ENCODE data around the gene NOTCH1.

The NOTCH1 gene

GRCh38 chr9:136572003-136572827 is 26.4 kb upstream of the NOTCH1 start:
- ATAC-seq = peak; percentile 48
- TF ChIP-seq TCF4 (CRISPR knock-in tag; IDR thresholded peaks at IDR 0.05; ENCODE audit: borderline replicate concordance) = no peak
- no peak for TF ChIP-seq TSHZ2 (CRISPR knock-in tag; IDR thresholded peaks at IDR 0.05)
- TF ChIP-seq ZFP3 (CRISPR knock-in tag; IDR thresholded peaks at IDR 0.05) = peak; percentile 85
- no peak for TF ChIP-seq CSDC2 (CRISPR knock-in tag; IDR thresholded peaks at IDR 0.05)
- TF ChIP-seq ISL1 (CRISPR knock-in tag; IDR thresholded peaks at IDR 0.05) = no peak
- TF ChIP-seq ZFP30 (CRISPR knock-in tag; IDR thresholded peaks at IDR 0.05) = no peak

- ATAC-seq = no peak
- TF ChIP-seq OSR1 (CRISPR knock-in tag; IDR thresholded peaks at IDR 0.05) (no peak), POU6F1 (CRISPR knock-in tag; IDR thresholded peaks at IDR 0.05; ENCODE audit: borderline replicate concordance, low read depth) (no peak), ZFP3 (CRISPR knock-in tag; IDR thresholded peaks at IDR 0.05) (no peak), TCF4 (CRISPR knock-in tag; IDR thresholded peaks at IDR 0.05; ENCODE audit: borderline replicate concordance) (no peak), ESRRG (CRISPR knock-in tag; IDR thresholded peaks at IDR 0.05) (no peak), SNAI2 (CRISPR knock-in tag; IDR thresholded peaks at IDR 0.05) (no peak), ZNF70 (CRISPR knock-in tag; IDR thresholded peaks at IDR 0.05) (no peak), CREB5 (CRISPR knock-in tag; IDR thresholded peaks at IDR 0.05; ENCODE audit: low read depth) (no peak), TSHZ2 (CRISPR knock-in tag; IDR thresholded peaks at IDR 0.05) (no peak), BACH2 (CRISPR knock-in tag; IDR thresholded peaks at IDR 0.05; ENCODE audit: borderline replicate concordance) (no peak), ZC3H10 (CRISPR knock-in tag; IDR thresholded peaks at IDR 0.05) (no peak), TOX (CRISPR knock-in tag; IDR thresholded peaks at IDR 0.05; ENCODE audit: borderline replicate concordance) (no peak), ARNTL (CRISPR knock-in tag; IDR thresholded peaks at IDR 0.05; ENCODE audit: borderline replicate concordance, low read depth) (no peak), CSRNP3 (CRISPR knock-in tag; IDR thresholded peaks at IDR 0.05) (no peak), ZFP30 (CRISPR knock-in tag; IDR thresholded peaks at IDR 0.05) (no peak), GLIS3 (CRISPR knock-in tag; IDR thresholded peaks at IDR 0.05) (no peak), PATZ1 (CRISPR knock-in tag; IDR thresholded peaks at IDR 0.05; ENCODE audit: borderline replicate concordance) (no peak), ZNF8 (CRISPR knock-in tag; IDR thresholded peaks at IDR 0.05) (no peak), PPARA (CRISPR knock-in tag; IDR thresholded peaks at IDR 0.05; ENCODE audit: borderline replicate concordance) (no peak)
These were observed 25.7 kb upstream of the NOTCH1 start for GRCh38 chr9:136571531-136571930.

Measured in SK-N-SH treated with all-trans-retinoic acid at 6 μM for 48 hours (cell line).